HepG2 (cell line): ENCODE data around the gene RELL1. TPM values are rescaled to one million over a fixed set of nuclear protein-coding genes. Genes with fewer than 3 reads are reported as not detected.

Experiments used
- ATF5 ChIP-seq: sonication (generic); formaldehyde crosslinking; IDR thresholded peaks from 2 replicates; pipeline ENCODE4 v1.4.0; 2020; ENCODE audit warnings: mild to moderate bottlenecking, low read depth, missing genetic modification reagents
- DNMT1 ChIP-seq: sonication (generic); formaldehyde crosslinking; IDR thresholded peaks from 2 replicates; pipeline ENCODE4 v1.5.1; 2020; ENCODE audit warnings: mild to moderate bottlenecking, missing genetic modification reagents
- FOXK2 ChIP-seq: fragments of 450-650 bp; IDR thresholded peaks from 2 replicates; pipeline ENCODE4 v1.6.1; 2016
- GTF2F1 ChIP-seq: fragments of 150-350 bp; IDR thresholded peaks from 2 replicates; pipeline ENCODE4 v1.6.1; 2014; ENCODE audit warnings: low read length
- JDP2 ChIP-seq: sonication (generic); formaldehyde crosslinking; IDR thresholded peaks from 2 replicates; pipeline ENCODE4 v1.8.1; 2022; ENCODE audit warnings: missing genetic modification reagents, borderline replicate concordance
- KMT2A ChIP-seq: sonication (generic); formaldehyde crosslinking; IDR thresholded peaks from 2 replicates; pipeline ENCODE4 v1.4.0; 2020; ENCODE audit warnings: missing genetic modification reagents
- MAF1 ChIP-seq: sonication (generic); formaldehyde crosslinking; IDR thresholded peaks from 2 replicates; pipeline ENCODE4 v1.5.0; 2020; ENCODE audit warnings: missing genetic modification reagents, borderline replicate concordance
- MAZ ChIP-seq, 2 experiments: sonication (generic) in 1 of 2; formaldehyde crosslinking in 1 of 2; IDR thresholded peaks; 2 replicates each; pipeline versions ENCODE4 v1.5.0 to v1.6.1; 2012 to 2020; ENCODE audit warnings: low read depth in 2 of 2, mild to moderate bottlenecking in 2 of 2, borderline replicate concordance in 1 of 2, improper control_type of control experiment in 1 of 2, low read length in 1 of 2, missing genetic modification reagents in 1 of 2, moderate library complexity in 1 of 2
- NR2F1 ChIP-seq, 2 experiments: fragments of 450-650 bp in 1 of 2; formaldehyde crosslinking in 1 of 2; IDR thresholded peaks; 2 replicates each; pipeline versions ENCODE4 v1.5.0 to v1.6.1; 2016 to 2020; ENCODE audit warnings: mild to moderate bottlenecking in 1 of 2, missing compliant biosample characterization in 1 of 2, missing genetic modification reagents in 1 of 2, moderate library complexity in 1 of 2
- PBX3 ChIP-seq: sonication (generic); formaldehyde crosslinking; IDR thresholded peaks from 2 replicates; pipeline ENCODE4 v1.8.1; 2023; ENCODE audit warnings: missing genetic modification reagents, inconsistent platforms, borderline replicate concordance
- RBM22 ChIP-seq: fragments of 200-400 bp; formaldehyde crosslinking; optimal IDR thresholded peaks from 2 replicates; pipeline ENCODE3; 2017; ENCODE audit warnings: mild to moderate bottlenecking, low read length, moderate library complexity
- RXRA ChIP-seq: sonication (generic); formaldehyde crosslinking; IDR thresholded peaks from 2 replicates; pipeline ENCODE4 v1.5.1; 2020; ENCODE audit warnings: missing genetic modification reagents
- SRSF9 ChIP-seq: fragments of 200-400 bp; formaldehyde crosslinking; IDR thresholded peaks from 2 replicates; pipeline ENCODE4 v1.6.1; 2018; ENCODE audit warnings: borderline replicate concordance, mild to moderate bottlenecking, low read depth, low read length; ENCODE audit not compliant: insufficient read depth, poor library complexity, severe bottlenecking
- ZFY ChIP-seq: sonication (generic); formaldehyde crosslinking; IDR thresholded peaks from 2 replicates; pipeline ENCODE4 v1.4.0; 2020; ENCODE audit warnings: missing genetic modification reagents
- ZNF180 ChIP-seq: sonication (generic); formaldehyde crosslinking; IDR thresholded peaks from 2 replicates; pipeline ENCODE4 v1.4.0; 2020; ENCODE audit warnings: low read depth, missing genetic modification reagents, borderline replicate concordance
- ZNF274 ChIP-seq: sonication (generic); formaldehyde crosslinking; IDR thresholded peaks from 2 replicates; pipeline ENCODE4 v1.5.1; 2020; ENCODE audit warnings: mild to moderate bottlenecking, missing genetic modification reagents
- ZNF513 ChIP-seq: sonication (generic); formaldehyde crosslinking; conservative IDR thresholded peaks from 2 replicates; pipeline ENCODE4 v1.5.0; 2020; ENCODE audit warnings: missing genetic modification reagents
- ZNF564 ChIP-seq: sonication (generic); formaldehyde crosslinking; IDR thresholded peaks from 2 replicates; pipeline ENCODE4 v1.8.1; 2023; ENCODE audit warnings: mild to moderate bottlenecking, missing genetic modification reagents
- ZNF569 ChIP-seq: sonication (generic); formaldehyde crosslinking; IDR thresholded peaks from 2 replicates; pipeline ENCODE4 v1.5.0; 2020; ENCODE audit warnings: mild to moderate bottlenecking, missing genetic modification reagents, moderate library complexity, borderline replicate concordance
- ZNF570 ChIP-seq: sonication (generic); formaldehyde crosslinking; IDR thresholded peaks from 2 replicates; pipeline ENCODE4 v1.4.0; 2020; ENCODE audit warnings: mild to moderate bottlenecking, missing genetic modification reagents, borderline replicate concordance
- ZNF772 ChIP-seq: sonication (generic); formaldehyde crosslinking; IDR thresholded peaks from 2 replicates; pipeline ENCODE4 v1.5.0; 2020; ENCODE audit warnings: mild to moderate bottlenecking, missing genetic modification reagents
- polyA plus RNA-seq, 8 experiments: library from polyadenylated mRNA; depleted of rRNA in 3 of 8; stranded (reverse) in 7 of 8; unstranded in 1 of 8; fragments of >200 nt; fragmentation: Illumina TruSeq in 4 of 8; extraction: Trizol in 4 of 8; gene quantifications; 2 replicates each; pipeline versions ENCODE4 v1.2.1 to v1.2.3, GENCODE V29; 2011 to 2016; ENCODE audit warnings: low read depth in 4 of 8, missing spikeins in 1 of 8, mixed read lengths in 1 of 8; ENCODE audit not compliant: insufficient read depth in 1 of 8
- total RNA-seq, 5 experiments: library from RNA; depleted of rRNA; stranded (reverse); fragments of >200 nt; fragmentation: Illumina TruSeq; extraction: Trizol; gene quantifications; 2 replicates each; pipeline ENCODE4 v1.2.3, GENCODE V29; 2016; ENCODE audit warnings: low read depth in 1 of 5
- TF ChIP-seq, protein P1 (sequence below): sonication (generic); formaldehyde crosslinking; IDR thresholded peaks from 2 replicates; pipeline ENCODE4 v1.5.1; 2020; ENCODE audit warnings: missing genetic modification reagents, mild to moderate bottlenecking, borderline replicate concordance
- TF ChIP-seq, protein P2 (sequence below): sonication (generic); formaldehyde crosslinking; IDR thresholded peaks from 2 replicates; pipeline ENCODE4 v1.5.1; 2020; ENCODE audit warnings: missing genetic modification reagents, mild to moderate bottlenecking, borderline replicate concordance

Gene RELL1
- total and polyA plus RNA-seq, 2 of the 13 experiments (the other 11 are each of a cell fraction or from before 2014, with no cell fraction given) = 8.4 to 58.4 TPM

DNA sequence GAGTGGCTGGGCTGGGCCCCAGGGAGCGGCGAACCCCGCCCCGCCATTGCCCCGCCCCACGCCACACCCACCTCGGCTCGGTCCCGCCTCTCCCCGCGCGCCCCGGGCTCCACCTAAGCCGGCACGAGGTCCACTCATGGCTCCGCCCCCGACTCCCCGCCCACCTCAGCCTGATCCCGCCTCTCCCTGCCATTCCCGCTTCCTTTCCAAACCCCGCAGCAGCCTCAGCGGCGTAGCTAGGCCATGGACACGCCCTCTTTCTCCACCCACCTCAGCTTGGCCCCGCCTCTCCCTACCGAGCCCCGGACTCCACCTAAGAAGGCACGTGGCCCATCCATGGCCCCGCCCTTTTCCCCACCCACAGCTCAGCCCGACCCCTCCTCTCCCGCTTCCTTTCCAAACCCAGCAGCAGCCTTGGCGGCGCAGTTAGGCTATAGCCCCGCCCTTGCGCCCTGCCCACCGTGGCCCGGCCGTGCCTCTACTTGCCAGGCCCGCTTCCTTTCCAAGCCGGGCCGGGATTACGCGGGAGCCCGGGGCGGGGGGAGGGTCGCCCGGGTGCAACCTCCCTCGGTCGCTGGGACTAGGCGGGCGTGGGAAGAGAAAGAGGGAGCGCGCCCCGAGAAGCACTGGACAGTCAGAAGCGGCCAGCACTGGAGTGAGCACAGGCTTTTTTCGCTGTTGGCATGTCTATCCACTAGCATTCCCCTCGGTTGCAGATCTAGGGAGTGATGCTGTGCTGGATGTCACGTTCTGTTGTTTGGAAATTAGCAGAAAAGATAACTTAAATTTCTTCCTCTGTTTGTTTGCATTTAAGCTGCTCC lies at the start of gene RELL1 (continued):
- TF ChIP-seq ZNF180 (no peak), FOXK2 (no peak), ZNF564 (CRISPR knock-in tag) (peak; percentile 8; the same call in 1 of the 2 replicates), ZNF569 (CRISPR knock-in tag) (no peak), MAF1 (no peak), JDP2 (CRISPR knock-in tag) (no peak), RXRA (CRISPR knock-in tag) (peak; percentile 6; the same call in 1 of the 2 replicates), SRSF9 (no peak), NR2F1 (CRISPR knock-in tag; IDR thresholded peaks at IDR 0.05) (no peak), ZFY (CRISPR knock-in tag) (peak; percentile 7; the same call in 1 of the 2 replicates), ATF5 (CRISPR knock-in tag) (no peak), ZNF513 (CRISPR knock-in tag) (no peak), DNMT1 (CRISPR knock-in tag) (no peak), RBM22 (no peak), GTF2F1 (no peak), PBX3 (CRISPR knock-in tag) (no peak), MAZ (IDR thresholded peaks at IDR 0.05; ENCODE audit: borderline replicate concordance, low read depth, low read length) (peak; percentile 58; the same call in 1 of the 2 replicates), MAZ (CRISPR knock-in tag; IDR thresholded peaks at IDR 0.05; ENCODE audit: low read depth) (no peak), ZNF274 (peak; percentile 64; the same call in 1 of the 2 replicates), ZNF772 (CRISPR knock-in tag) (peak; percentile 73; the same call in 1 of the 2 replicates), ZNF570 (no peak), KMT2A (CRISPR knock-in tag) (0 out of 2 replicates have a peak, but pooled peaks have one; percentile 4)
- TF ChIP-seq, protein P1, sequence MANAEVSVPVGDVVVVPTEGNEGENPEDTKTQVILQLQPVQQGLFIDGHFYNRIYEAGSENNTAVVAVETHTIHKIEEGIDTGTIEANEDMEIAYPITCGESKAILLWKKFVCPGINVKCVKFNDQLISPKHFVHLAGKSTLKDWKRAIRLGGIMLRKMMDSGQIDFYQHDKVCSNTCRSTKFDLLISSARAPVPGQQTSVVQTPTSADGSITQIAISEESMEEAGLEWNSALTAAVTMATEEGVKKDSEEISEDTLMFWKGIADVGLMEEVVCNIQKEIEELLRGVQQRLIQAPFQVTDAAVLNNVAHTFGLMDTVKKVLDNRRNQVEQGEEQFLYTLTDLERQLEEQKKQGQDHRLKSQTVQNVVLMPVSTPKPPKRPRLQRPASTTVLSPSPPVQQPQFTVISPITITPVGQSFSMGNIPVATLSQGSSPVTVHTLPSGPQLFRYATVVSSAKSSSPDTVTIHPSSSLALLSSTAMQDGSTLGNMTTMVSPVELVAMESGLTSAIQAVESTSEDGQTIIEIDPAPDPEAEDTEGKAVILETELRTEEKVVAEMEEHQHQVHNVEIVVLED (CRISPR knock-in tag) = peak; percentile 10; the same call in 1 of the 2 replicates
- TF ChIP-seq, protein P2, sequence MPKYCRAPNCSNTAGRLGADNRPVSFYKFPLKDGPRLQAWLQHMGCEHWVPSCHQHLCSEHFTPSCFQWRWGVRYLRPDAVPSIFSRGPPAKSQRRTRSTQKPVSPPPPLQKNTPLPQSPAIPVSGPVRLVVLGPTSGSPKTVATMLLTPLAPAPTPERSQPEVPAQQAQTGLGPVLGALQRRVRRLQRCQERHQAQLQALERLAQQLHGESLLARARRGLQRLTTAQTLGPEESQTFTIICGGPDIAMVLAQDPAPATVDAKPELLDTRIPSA (CRISPR knock-in tag) = peak; percentile 46; the same call in 1 of the 2 replicates
